ENCODE results near the gene RYR2.

DNA sequence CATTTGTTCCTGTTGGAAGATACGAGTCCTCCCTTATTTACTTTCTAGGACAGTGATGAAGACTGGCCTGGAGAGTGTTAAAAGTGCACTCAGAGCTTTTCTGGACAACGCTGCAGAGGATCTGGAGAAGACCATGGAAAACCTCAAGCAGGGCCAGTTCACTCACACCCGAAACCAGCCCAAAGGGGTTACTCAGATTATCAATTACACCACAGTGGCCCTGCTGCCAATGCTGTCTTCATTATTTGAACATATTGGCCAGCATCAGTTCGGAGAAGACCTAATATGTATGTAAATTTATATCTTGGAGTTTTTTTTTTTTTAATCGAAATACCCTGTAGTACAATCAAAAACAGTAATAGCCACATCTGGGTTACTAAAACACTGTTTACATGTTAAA is 658.2 kb downstream of the RYR2 start:
- TF ChIP-seq, protein P1, sequence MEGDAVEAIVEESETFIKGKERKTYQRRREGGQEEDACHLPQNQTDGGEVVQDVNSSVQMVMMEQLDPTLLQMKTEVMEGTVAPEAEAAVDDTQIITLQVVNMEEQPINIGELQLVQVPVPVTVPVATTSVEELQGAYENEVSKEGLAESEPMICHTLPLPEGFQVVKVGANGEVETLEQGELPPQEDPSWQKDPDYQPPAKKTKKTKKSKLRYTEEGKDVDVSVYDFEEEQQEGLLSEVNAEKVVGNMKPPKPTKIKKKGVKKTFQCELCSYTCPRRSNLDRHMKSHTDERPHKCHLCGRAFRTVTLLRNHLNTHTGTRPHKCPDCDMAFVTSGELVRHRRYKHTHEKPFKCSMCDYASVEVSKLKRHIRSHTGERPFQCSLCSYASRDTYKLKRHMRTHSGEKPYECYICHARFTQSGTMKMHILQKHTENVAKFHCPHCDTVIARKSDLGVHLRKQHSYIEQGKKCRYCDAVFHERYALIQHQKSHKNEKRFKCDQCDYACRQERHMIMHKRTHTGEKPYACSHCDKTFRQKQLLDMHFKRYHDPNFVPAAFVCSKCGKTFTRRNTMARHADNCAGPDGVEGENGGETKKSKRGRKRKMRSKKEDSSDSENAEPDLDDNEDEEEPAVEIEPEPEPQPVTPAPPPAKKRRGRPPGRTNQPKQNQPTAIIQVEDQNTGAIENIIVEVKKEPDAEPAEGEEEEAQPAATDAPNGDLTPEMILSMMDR (IDR thresholded peaks at IDR 0.05) = no peak
- no peak for TF ChIP-seq POLR2A (IDR thresholded peaks at IDR 0.05)
